Peyer's patch (tissue), 4 donors: Measurements from ENCODE around the gene CBARP. TPM values are rescaled to one million over a fixed set of nuclear protein-coding genes. Genes with fewer than 3 reads are reported as not detected.

Source experiments
- DNase-seq, 3 donors: peaks; one replicate each; pipeline ENCODE4 v3.0.0-alpha.2; 2017 to 2019
- H3K27ac ChIP-seq, 4 donors: fragments of 200-600 bp; sonication (generic); one replicate each; pipeline ENCODE4 v1.5.1; 2016 to 2019
- H3K27me3 ChIP-seq, 2 donors: fragments of 200-600 bp; sonication (generic); one replicate each; pipeline ENCODE4 v1.5.1; 2019
- H3K36me3 ChIP-seq, 3 donors: fragments of 200-600 bp; sonication (generic); one replicate each; pipeline ENCODE4 v1.5.1; 2016 to 2019
- H3K4me1 ChIP-seq, 4 donors: fragments of 200-600 bp; sonication (generic); one replicate each; pipeline ENCODE4 v1.5.1; 2016 to 2019
- H3K4me3 ChIP-seq, 4 donors: fragments of 200-600 bp; sonication (generic); 1 replicate in 3 of 4; 2 replicates in 1 of 4; pipeline ENCODE4 v1.5.1; 2016 to 2019; ENCODE audit warnings: mild to moderate bottlenecking in 1 of 4
- H3K9me3 ChIP-seq, 4 donors: fragments of 200-600 bp; sonication (generic); one replicate each; pipeline ENCODE4 v1.5.1; 2016 to 2019; ENCODE audit warnings: mild to moderate bottlenecking in 1 of 4
- POLR2A ChIP-seq, 2 donors: fragments of 450-650 bp; IDR thresholded peaks; one replicate each; pipeline ENCODE4 v1.5.1; 2017; ENCODE audit warnings: antibody characterized with exemption in 2 of 2, mild to moderate bottlenecking in 2 of 2, moderate library complexity in 2 of 2
- total RNA-seq, 4 donors: library from RNA; depleted of rRNA; stranded (reverse); fragments of >200 nt; gene quantifications; one replicate each; pipeline ENCODE4 v1.1.0, GENCODE V29; 2016
- TF ChIP-seq, protein P1 (sequence below), 6 experiments: fragments of 450-650 bp in 4 of 6; fragments of 200-600 bp in 2 of 6; sonication (generic) in 1 of 6; IDR thresholded peaks; one replicate each; pipeline ENCODE4 v1.5.1; 2017 to 2019; ENCODE audit warnings: antibody characterized with exemption in 6 of 6, mild to moderate bottlenecking in 3 of 6, moderate library complexity in 1 of 6

Gene CBARP
- total RNA-seq, 4 donors from 2014 or later: 1.9 TPM; not detected in 3

DNA sequence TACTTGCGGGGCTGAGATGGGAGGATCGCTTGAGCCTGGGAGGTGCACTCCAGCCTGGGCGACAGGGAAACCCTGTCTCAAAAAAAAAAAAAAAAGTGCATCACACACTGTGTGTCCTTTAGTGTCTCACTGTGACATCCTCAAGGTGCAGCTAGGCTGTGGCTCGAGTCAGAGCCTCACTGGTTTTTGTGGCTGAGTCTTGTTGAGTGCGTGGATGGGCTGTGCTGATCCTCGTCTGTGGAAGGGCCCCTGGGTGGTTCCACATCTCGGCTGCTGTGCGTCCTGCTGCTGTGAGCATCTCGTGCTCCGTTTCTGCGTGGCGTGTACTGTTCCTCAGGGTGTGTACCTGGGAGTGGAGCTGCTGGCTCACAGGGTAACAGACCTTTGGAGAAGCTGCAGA is 21.0 kb downstream of the CBARP start:
- H3K27ac ChIP-seq: no peak overlapping the region
- no peak for TF ChIP-seq POLR2A (IDR thresholded peaks at IDR 0.05)
- TF ChIP-seq, protein P1, sequence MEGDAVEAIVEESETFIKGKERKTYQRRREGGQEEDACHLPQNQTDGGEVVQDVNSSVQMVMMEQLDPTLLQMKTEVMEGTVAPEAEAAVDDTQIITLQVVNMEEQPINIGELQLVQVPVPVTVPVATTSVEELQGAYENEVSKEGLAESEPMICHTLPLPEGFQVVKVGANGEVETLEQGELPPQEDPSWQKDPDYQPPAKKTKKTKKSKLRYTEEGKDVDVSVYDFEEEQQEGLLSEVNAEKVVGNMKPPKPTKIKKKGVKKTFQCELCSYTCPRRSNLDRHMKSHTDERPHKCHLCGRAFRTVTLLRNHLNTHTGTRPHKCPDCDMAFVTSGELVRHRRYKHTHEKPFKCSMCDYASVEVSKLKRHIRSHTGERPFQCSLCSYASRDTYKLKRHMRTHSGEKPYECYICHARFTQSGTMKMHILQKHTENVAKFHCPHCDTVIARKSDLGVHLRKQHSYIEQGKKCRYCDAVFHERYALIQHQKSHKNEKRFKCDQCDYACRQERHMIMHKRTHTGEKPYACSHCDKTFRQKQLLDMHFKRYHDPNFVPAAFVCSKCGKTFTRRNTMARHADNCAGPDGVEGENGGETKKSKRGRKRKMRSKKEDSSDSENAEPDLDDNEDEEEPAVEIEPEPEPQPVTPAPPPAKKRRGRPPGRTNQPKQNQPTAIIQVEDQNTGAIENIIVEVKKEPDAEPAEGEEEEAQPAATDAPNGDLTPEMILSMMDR (IDR thresholded peaks at IDR 0.05): no peak
- no peak for DNase-seq
- H3K27me3 ChIP-seq: no peaks in the 10 kb centered on the region
- peaks cover 0 to 56% (median 9%) of the 10 kb centered on the region in 4 donors for H3K4me1 ChIP-seq
- H3K4me3 ChIP-seq: no peak overlapping the region
- H3K9me3 ChIP-seq: no peaks in the 10 kb centered on the region
- H3K36me3 ChIP-seq: peaks cover 0 to 23% (median 0%) of the 10 kb centered on the region in 3 donors

DNA sequence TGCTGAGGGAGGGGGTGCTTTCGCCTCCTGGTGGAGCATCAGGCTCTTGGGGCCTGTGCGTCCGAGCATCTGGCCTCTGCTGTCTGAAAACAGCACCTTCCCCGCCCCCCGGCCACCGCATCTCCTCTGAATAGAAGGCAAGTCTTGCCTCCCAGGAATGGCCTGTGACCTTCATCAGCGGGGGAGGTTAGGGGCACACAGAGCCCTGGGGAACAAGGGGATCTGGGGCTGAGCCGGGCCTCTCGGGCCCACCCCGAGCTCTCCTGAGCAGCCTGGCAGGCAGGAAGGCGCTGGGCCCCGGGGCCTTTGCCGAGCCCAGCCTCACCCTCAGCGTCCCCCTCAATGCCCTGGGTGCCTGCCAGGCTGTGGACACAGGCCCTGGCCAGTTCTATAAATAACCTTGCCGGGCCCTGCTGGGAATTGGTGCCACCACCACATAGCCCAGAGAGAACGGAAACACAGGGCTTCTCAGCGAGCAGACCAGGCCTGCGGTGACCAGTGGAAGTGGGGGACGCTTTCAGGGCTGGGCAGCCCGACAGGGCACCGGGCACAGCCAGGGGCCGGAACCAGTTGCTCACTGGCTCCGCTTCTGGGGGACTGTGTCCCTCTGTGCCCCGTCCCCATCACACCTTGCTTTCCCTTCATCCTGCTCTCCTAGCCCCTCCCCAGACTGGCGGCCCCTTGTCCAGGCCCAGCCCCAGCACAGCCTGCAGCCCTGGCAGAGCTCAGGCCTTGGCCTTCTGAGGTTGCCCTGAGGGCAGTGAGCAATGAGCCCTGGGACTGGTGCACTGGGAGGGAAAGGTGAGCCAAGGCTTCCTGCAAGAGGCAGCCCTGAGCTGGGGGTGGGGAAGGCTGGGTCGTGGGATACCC is 22.7 kb downstream of the CBARP start:
- no peak overlapping the region for H3K4me3 ChIP-seq
- no peaks in the 10 kb centered on the region for H3K27me3 ChIP-seq
- H3K9me3 ChIP-seq: no peaks in the 10 kb centered on the region
- peaks cover 0 to 73% (median 9%) of the 10 kb centered on the region in 4 donors for H3K4me1 ChIP-seq
- no peak for TF ChIP-seq POLR2A (IDR thresholded peaks at IDR 0.05)
- TF ChIP-seq, protein P1 (IDR thresholded peaks at IDR 0.05): no peak
- peak overlapping the region in 3 of 4 donors; percentile 65 to 80 (median 76) for H3K27ac ChIP-seq
- H3K36me3 ChIP-seq: peaks cover 0 to 13% (median 0%) of the 10 kb centered on the region in 3 donors
- no peak for DNase-seq

GRCh38 chr19:1214299-1214861 is 23.4 kb downstream of the CBARP start:
- no peaks in the 10 kb centered on the region for H3K9me3 ChIP-seq
- peaks cover 0 to 80% (median 11%) of the 10 kb centered on the region in 4 donors for H3K4me1 ChIP-seq
- TF ChIP-seq, protein P1 (IDR thresholded peaks at IDR 0.05): no peak
- no peak for TF ChIP-seq POLR2A (IDR thresholded peaks at IDR 0.05)
- peak overlapping the region; percentile 65 to 80 (median 74) for H3K27ac ChIP-seq
- H3K27me3 ChIP-seq: no peaks in the 10 kb centered on the region
- H3K4me3 ChIP-seq: peak overlapping the region in 2 of 4 donors; percentile 6 to 8
- no peak for DNase-seq
- peaks cover 0 to 10% (median 0%) of the 10 kb centered on the region in 3 donors for H3K36me3 ChIP-seq

DNA sequence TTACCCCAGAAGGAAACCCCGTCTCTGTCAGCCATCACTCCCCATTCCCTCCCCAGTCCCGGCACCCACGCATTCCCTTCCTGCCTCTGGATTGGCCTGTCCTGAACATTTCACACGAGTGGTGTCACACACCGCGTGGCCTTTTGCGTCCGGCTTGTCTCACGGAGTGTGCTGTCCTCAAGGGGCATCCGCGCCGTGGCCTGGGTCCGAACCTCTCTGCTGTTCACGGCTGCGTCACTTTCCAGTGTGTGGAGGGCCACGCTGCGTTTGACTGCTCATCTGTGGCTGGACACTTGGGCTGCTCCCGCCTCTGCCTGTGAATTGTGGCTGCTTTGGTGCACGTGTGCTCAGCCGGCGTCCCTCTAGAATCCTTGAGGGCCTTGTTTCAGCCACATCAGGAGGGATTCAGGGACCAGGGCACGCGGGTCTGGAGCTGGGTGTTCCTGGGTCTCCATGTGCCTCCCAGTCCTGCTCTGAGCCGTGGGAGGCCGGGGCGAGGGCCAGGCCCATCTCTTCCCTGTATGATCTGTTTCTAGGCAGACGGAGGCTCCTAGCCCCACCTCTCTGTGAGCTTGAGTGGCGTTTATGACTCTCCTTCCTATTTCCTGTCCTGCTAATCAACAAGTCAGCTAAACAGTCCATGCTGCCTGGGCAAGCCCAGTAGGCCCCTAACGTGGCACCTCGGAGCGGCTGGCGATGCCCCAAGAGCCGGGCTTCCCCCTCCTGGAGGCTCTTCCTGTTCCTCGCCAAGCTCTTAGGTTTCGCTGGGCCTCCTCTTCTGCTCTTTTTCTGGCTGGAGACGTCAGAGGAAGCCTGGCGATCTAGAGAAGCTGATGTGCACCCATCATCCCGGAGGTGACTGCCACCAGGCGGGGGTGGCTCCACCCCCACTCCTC is 24.2 kb downstream of the CBARP start:
- peak in 1 of 2 donors; percentile 36 for TF ChIP-seq POLR2A (IDR thresholded peaks at IDR 0.05)
- TF ChIP-seq, protein P1 (IDR thresholded peaks at IDR 0.05): no peak
- peaks cover 0 to 83% (median 18%) of the 10 kb centered on the region in 4 donors for H3K4me1 ChIP-seq
- peak overlapping the region in 2 of 4 donors; percentile 6 to 8 for H3K4me3 ChIP-seq

More for the DNA sequence above, 24.2 kb downstream of the CBARP start:
- Histone ChIP-seq H3K27ac (peak overlapping the region; percentile 65 to 80 (median 74)), H3K9me3 (no peaks in the 10 kb centered on the region), H3K36me3 (peaks cover 0 to 10% (median 0%) of the 10 kb centered on the region in 3 donors), H3K27me3 (no peaks in the 10 kb centered on the region)
- DNase-seq: peak; percentile 39 to 84 (median 75)
